A673 (cell line): ENCODE data around the gene SCO1. TPM values are rescaled to one million over a fixed set of nuclear protein-coding genes. Genes with fewer than 3 reads are reported as not detected.

Experiments
- BruUV-seq: library from RNA; stranded (reverse); fragments of 400-500 nt; replicated peaks from 2 replicates; lab custom pipeline; 2021; lab: Mats Ljungman, UMichigan
- CTCF ChIA-PET: fragments of 300-600 bp; sonication (Branson Sonifier 250); formaldehyde crosslinking; loops from one replicate; lab custom pipeline; 2022; ENCODE audit warnings: antibody characterized with exemption; lab: Charles Lee
- POLR2A ChIA-PET: fragments of 300-600 bp; sonication (Branson Sonifier 250); formaldehyde crosslinking; loops from one replicate; lab custom pipeline; 2022; ENCODE audit warnings: antibody characterized with exemption; ENCODE audit not compliant: low non-redundant PET; lab: Charles Lee
- DNase-seq: peaks from one replicate; pipeline ENCODE4 v3.0.0-alpha.2; 2015; ENCODE audit warnings: low spot score
- H3K27ac ChIP-seq: fragments of 200-600 bp; sonication (generic); 2 replicates; pipeline ENCODE4 v1.5.1; 2016; ENCODE audit warnings: mixed run types, low read depth, mild to moderate bottlenecking, mixed read lengths, antibody characterized with exemption, low read length; ENCODE audit not compliant: poor library complexity, severe bottlenecking
- H3K27me3 ChIP-seq: fragments of 200-600 bp; sonication (generic); replicated peaks from 2 replicates; pipeline ENCODE4 v1.6.1; 2017; ENCODE audit warnings: mixed run types, low read depth, mild to moderate bottlenecking, mixed read lengths, antibody characterized with exemption, low read length; ENCODE audit not compliant: insufficient read depth, poor library complexity
- H3K36me3 ChIP-seq: fragments of 200-600 bp; sonication (generic); 2 replicates; pipeline ENCODE4 v1.6.1; 2016; ENCODE audit warnings: mixed run types, mild to moderate bottlenecking, mixed read lengths, antibody characterized with exemption, low read length; ENCODE audit not compliant: insufficient read depth, poor library complexity, severe bottlenecking
- H3K4me1 ChIP-seq: fragments of 200-600 bp; sonication (generic); 2 replicates; pipeline ENCODE4 v1.6.1; 2017; ENCODE audit warnings: mixed run types, mild to moderate bottlenecking, mixed read lengths, antibody characterized with exemption, low read length; ENCODE audit not compliant: insufficient read depth, poor library complexity, severe bottlenecking
- H3K4me3 ChIP-seq: fragments of 200-600 bp; sonication (generic); 2 replicates; pipeline ENCODE4 v1.5.1; 2016; ENCODE audit warnings: low read depth, mixed run types, mild to moderate bottlenecking, mixed read lengths, low read length; ENCODE audit not compliant: poor library complexity, severe bottlenecking
- H3K9me3 ChIP-seq: fragments of 200-600 bp; sonication (generic); 2 replicates; pipeline ENCODE4 v1.6.1; 2016; ENCODE audit warnings: mixed run types, low read depth, mild to moderate bottlenecking, mixed read lengths, antibody characterized with exemption, low read length; ENCODE audit not compliant: poor library complexity, severe bottlenecking
- CTCF ChIP-seq: fragments of 300-800, 200-600 bp; sonication (generic); conservative IDR thresholded peaks from 2 replicates; pipeline ENCODE4 v1.5.1; 2017; ENCODE audit warnings: low read depth, mild to moderate bottlenecking, antibody characterized with exemption, low read length, moderate library complexity, mixed read lengths
- EZH2 ChIP-seq: fragments of 200-600 bp; sonication (generic); IDR thresholded peaks from 2 replicates; pipeline ENCODE4 v1.6.1; 2017; ENCODE audit warnings: borderline replicate concordance, low read depth, mild to moderate bottlenecking, mixed read lengths, antibody characterized with exemption, low read length; ENCODE audit not compliant: poor library complexity, severe bottlenecking
- intact Hi-C: fragments of 100-400 bp; cut with micrococcal nuclease; formaldehyde crosslinking; loops from one replicate; pipeline ENCODE4 v1.10.0; 2022; ENCODE audit not compliant: unreplicated experiment
- total RNA-seq: library from RNA; stranded (reverse); gene quantifications from 2 replicates; pipeline ENCODE4 v1.2.3, GENCODE V29; 2021

SCO1 gene
- total RNA-seq, 1 experiment from 2014 or later = 42.2 TPM

DNA sequence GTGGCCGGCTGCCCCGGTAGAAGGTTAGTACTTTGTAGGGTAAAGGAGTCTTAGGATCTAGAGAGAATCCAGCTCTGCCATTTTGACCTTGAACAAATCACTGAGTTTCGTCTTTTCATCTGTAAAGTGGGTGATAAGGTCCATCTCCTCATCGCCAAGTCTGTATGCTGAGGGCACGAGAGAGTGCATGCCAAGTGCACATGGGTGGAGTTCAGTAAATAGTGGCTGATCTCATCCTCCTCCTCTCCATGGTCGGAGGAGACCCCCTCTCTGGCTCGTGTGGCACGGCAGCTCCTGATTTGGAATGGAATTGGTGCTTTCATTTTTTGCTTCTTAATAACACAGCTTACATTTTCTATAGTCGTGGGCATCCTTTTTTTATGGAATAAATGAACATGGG is 70.9 kb downstream of the SCO1 start:
- POLR2A ChIA-PET = no interaction called here
- TF ChIP-seq EZH2 = no peak
- no peak for TF ChIP-seq CTCF
- CTCF ChIA-PET = interaction anchor here (0.8 kb wide), 1 partner anchor 12 kb away, joined by 3 read pairs; no protein-coding TSS in a partner anchor
- no peak for DNase-seq
- H3K9me3 ChIP-seq = no peaks in the 10 kb centered on the region
- no TSS peak for BruUV-seq
- no peaks in the 10 kb centered on the region for H3K27me3 ChIP-seq
- no peaks in the 10 kb centered on the region for H3K4me1 ChIP-seq
- H3K36me3 ChIP-seq = no peaks in the 10 kb centered on the region
- intact Hi-C loops = no loop called here
- H3K27ac ChIP-seq = no peak overlapping the region
- no peak overlapping the region for H3K4me3 ChIP-seq

GRCh38 chr17:10624969-10625368 is 72.4 kb downstream of the SCO1 start:
- no peaks in the 10 kb centered on the region for H3K4me1 ChIP-seq
- no peak overlapping the region for H3K4me3 ChIP-seq
- H3K36me3 ChIP-seq = no peaks in the 10 kb centered on the region
- H3K9me3 ChIP-seq = no peaks in the 10 kb centered on the region
- BruUV-seq = no TSS peak
- no peak for TF ChIP-seq CTCF
- ChIA-PET CTCF (no interaction called here), POLR2A (no interaction called here)
- no peak for DNase-seq
- intact Hi-C loops = no loop called here
- no peaks in the 10 kb centered on the region for H3K27me3 ChIP-seq
- no peak overlapping the region for H3K27ac ChIP-seq

DNA sequence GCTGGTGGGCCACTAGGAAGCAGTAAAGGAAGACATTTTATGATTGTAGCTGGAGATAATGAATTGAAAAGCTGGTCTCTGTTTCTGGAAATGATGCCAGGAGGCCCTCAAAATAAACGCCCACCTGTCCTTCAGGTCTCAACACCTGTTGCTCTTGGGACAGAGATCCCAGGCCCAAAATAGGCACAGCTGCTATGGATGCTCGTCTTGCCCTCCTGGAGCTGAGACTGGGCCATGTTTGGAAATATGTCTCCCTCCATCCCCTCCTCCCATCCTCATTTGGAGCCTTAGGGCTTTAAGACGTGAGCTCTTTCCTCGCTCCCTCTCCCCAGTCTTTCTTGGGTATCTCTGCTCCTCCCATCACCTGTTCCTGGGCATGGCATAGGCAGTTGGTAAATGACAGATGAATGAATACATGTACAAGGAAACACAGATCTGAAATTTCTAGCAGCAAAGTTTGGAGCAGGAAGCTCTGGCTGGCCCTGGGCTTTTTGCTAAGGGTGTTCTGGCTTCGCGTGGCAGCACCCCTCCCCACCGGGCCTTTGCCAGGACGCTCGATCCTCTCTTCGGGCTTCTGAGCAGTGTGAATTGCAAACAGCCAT is 73.5 kb downstream of the SCO1 start:
- no peak for DNase-seq
- intact Hi-C loops = no loop called here
- BruUV-seq = no TSS peak
- no peak overlapping the region for H3K4me3 ChIP-seq
- CTCF ChIA-PET = interaction anchor here (0.6 kb wide), 1 partner anchor 301 kb away, joined by 8 read pairs; no protein-coding TSS in a partner anchor
- H3K36me3 ChIP-seq = no peaks in the 10 kb centered on the region
- POLR2A ChIA-PET = no interaction called here
- H3K27ac ChIP-seq = no peak overlapping the region
- H3K9me3 ChIP-seq = no peaks in the 10 kb centered on the region
- H3K27me3 ChIP-seq = no peaks in the 10 kb centered on the region
- no peak for TF ChIP-seq CTCF
- TF ChIP-seq EZH2 = no peak
- H3K4me1 ChIP-seq = no peaks in the 10 kb centered on the region
